AG04449 (cell line): ENCODE data around the gene LRRC53.

Experiments used
- CTCF ChIA-PET: fragments of 350-600 bp; formaldehyde crosslinking; extraction: SDS; loops from one replicate; lab custom pipeline; 2021; ENCODE audit warnings: antibody characterized with exemption; lab: Yijun Ruan, JAX
- POLR2A ChIA-PET: fragments of 400-600, 350-600 bp; formaldehyde crosslinking; extraction: SDS; loops from one replicate; lab custom pipeline; 2020; ENCODE audit warnings: antibody characterized with exemption, inconsistent platforms; lab: Yijun Ruan, JAX
- DNase-seq: peaks from one replicate; pipeline ENCODE4 v3.0.0-alpha.2; 2010; ENCODE audit warnings: low read depth, low spot score
- H3K4me3 ChIP-seq: 2 replicates; pipeline ENCODE4 v1.5.1; 2011; ENCODE audit warnings: low read depth, mild to moderate bottlenecking, control low read depth, low read length
- CTCF ChIP-seq: IDR thresholded peaks from one replicate; pipeline ENCODE4 v1.5.1; 2011; ENCODE audit warnings: mild to moderate bottlenecking, moderate library complexity, low read length, control low read depth, inconsistent platforms; ENCODE audit not compliant: insufficient read depth; ENCODE audit errors: missing control alignments

The LRRC53 gene

GRCh38 chr1:74481607-74482006, 30.8 kb downstream of the LRRC53 start:
- POLR2A ChIA-PET, result no interaction called here
- no peak for DNase-seq
- no peak for TF ChIP-seq CTCF
- CTCF ChIA-PET, result no interaction called here
- no peak overlapping the region for H3K4me3 ChIP-seq

- ChIA-PET POLR2A (no interaction called here), CTCF (interaction anchor here (1.2 kb wide), 1 partner anchor 12 kb away, joined by 3 read pairs; no protein-coding TSS in a partner anchor)
- no peak for TF ChIP-seq CTCF
- no peak for DNase-seq
- no peak overlapping the region for H3K4me3 ChIP-seq
Observed at GRCh38 chr1:74480068-74480467, 32.3 kb downstream of the LRRC53 start.

GRCh38 chr1:74478979-74479378, 33.4 kb downstream of the LRRC53 start:
- DNase-seq, result no peak
- no peak for TF ChIP-seq CTCF
- no peak overlapping the region for H3K4me3 ChIP-seq
- ChIA-PET CTCF (interaction anchor here (0.7 to 1.2 kb wide), 2 partner anchors 9 to 10 kb away, joined by 3 read pairs; no protein-coding TSS in a partner anchor), POLR2A (no interaction called here)

GRCh38 chr1:74474585-74474984, 37.8 kb downstream of the LRRC53 start:
- no peak overlapping the region for H3K4me3 ChIP-seq
- ChIA-PET POLR2A (no interaction called here), CTCF (no interaction called here)
- DNase-seq, result no peak
- no peak for TF ChIP-seq CTCF

GRCh38 chr1:74471470-74471869, 40.9 kb downstream of the LRRC53 start:
- ChIA-PET POLR2A (no interaction called here), CTCF (no interaction called here)
- DNase-seq, result no peak
- no peak overlapping the region for H3K4me3 ChIP-seq
- no peak for TF ChIP-seq CTCF

- no peak for TF ChIP-seq CTCF
- CTCF ChIA-PET, result no interaction called here
- POLR2A ChIA-PET, result no interaction called here
- DNase-seq, result no peak
- H3K4me3 ChIP-seq, result no peak overlapping the region
Observed at GRCh38 chr1:74470936-74471335, 41.5 kb downstream of the LRRC53 start.
